ENCODE results near the gene CD151. TPM values are rescaled to one million over a fixed set of nuclear protein-coding genes. Genes with fewer than 3 reads are reported as not detected.

The CD151 gene
- total RNA-seq, 2 experiments from 2014 or later: 45.9 to 46.5 TPM

DNA sequence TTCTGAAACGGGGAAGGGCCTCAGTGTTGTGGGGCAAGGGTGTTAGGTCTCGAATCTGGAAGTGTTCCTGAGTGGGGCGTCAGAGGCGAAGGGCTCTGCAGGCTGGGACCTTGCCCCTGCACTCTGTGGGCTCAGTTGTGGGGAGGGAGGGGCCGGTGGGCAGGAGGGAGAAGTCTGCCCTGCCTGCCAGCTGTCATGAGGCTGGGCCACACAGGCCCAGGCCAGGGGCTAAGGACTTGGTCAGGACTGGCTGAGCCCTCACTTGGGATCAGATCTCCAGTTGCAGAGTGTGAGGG lies 4.9 kb upstream of the CD151 start, which contains the start of gene CRACR2B:
TSS of gene CRACR2B (plus strand) at position 23 of the 296 bp plus-strand sequence. CDS start 689 bp downstream, outside the sequence.
- H3K9me3 Mint-ChIP-seq: no peaks in the 10 kb centered on the region
- ChIA-PET POLR2A (interaction anchor here (9.3 to 21.1 kb wide), 2 partner anchors 12 to 13 kb away, joined by 81 to 273 read pairs; partner anchors contain the start of genes PNPLA2, POLR2L, RPLP2 and TSPAN4), CTCF (interaction anchor here (1.2 to 1.3 kb wide), 2 partner anchors 15 to 16 kb away, joined by 3 to 4 read pairs; partner anchors contain the start of genes POLR2L and TSPAN4)
- ATAC-seq (no peak), DNase-seq (peak; percentile 21)
- no peak within 1 kb of the TSS for H3K27ac Mint-ChIP-seq
- intact Hi-C loops (cut with micrococcal nuclease): no loop called here
- H3K4me1 Mint-ChIP-seq (ENCODE audit: low read depth): peaks cover 33% of the 10 kb centered on the region
- peaks cover 13% of the 10 kb centered on the region for H3K36me3 Mint-ChIP-seq (ENCODE audit: low read depth)
- H3K4me3 Mint-ChIP-seq: peak within 1 kb of the TSS; percentile 65
- peaks cover 39% of the 10 kb centered on the region for H3K27me3 Mint-ChIP-seq
- TF ChIP-seq, protein P1, sequence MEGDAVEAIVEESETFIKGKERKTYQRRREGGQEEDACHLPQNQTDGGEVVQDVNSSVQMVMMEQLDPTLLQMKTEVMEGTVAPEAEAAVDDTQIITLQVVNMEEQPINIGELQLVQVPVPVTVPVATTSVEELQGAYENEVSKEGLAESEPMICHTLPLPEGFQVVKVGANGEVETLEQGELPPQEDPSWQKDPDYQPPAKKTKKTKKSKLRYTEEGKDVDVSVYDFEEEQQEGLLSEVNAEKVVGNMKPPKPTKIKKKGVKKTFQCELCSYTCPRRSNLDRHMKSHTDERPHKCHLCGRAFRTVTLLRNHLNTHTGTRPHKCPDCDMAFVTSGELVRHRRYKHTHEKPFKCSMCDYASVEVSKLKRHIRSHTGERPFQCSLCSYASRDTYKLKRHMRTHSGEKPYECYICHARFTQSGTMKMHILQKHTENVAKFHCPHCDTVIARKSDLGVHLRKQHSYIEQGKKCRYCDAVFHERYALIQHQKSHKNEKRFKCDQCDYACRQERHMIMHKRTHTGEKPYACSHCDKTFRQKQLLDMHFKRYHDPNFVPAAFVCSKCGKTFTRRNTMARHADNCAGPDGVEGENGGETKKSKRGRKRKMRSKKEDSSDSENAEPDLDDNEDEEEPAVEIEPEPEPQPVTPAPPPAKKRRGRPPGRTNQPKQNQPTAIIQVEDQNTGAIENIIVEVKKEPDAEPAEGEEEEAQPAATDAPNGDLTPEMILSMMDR (IDR thresholded peaks at IDR 0.05): no peak

DNA sequence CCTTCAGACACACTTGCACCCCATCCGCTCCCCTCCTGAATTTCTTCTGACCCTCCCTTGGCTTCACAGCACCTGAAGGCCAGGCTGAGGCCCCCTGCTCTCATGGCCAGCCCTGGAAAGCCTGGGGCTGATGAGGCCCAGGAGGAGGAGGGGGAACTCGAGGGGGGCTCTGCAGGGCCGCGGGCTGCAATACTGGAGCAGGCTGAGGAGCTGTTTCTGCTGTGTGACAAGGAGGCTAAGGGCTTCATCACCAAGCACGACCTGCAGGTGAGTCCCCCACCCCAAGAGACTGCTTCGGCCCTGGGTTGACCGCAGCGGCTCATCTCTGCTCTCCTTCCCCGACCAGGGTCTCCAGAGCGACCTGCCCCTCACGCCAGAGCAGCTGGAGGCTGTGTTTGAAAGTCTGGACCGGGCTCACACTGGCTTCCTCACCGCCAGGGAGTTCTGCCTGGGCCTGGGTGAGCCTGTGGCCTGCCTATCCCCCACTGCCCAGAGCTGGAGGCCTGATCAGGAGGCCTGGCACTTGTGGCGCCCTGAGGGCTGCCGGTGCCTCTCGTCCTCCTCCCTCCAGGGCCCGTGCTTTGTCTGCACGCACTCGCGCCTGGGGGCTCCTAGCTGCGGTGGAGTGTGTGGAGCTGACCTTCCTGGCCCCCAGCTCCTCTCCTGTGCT lies 4.1 kb upstream of the CD151 start:
- Mint-ChIP-seq H3K4me3 (no peak overlapping the region), H3K36me3 (ENCODE audit: low read depth) (peaks cover 11% of the 10 kb centered on the region), H3K27ac (no peak overlapping the region), H3K4me1 (ENCODE audit: low read depth) (peaks cover 34% of the 10 kb centered on the region), H3K9me3 (no peaks in the 10 kb centered on the region), H3K27me3 (peaks cover 39% of the 10 kb centered on the region)
- ATAC-seq (no peak), DNase-seq (no peak)
- ChIA-PET POLR2A (interaction anchor here (9.3 to 21.1 kb wide), 2 partner anchors 13 kb away, joined by 81 to 273 read pairs; partner anchors contain the start of genes PNPLA2, POLR2L, RPLP2 and TSPAN4), CTCF (interaction anchor here (0.9 to 1.3 kb wide), 2 partner anchors 10 to 14 kb away, joined by 3 read pairs; partner anchors contain the start of genes PNPLA2, POLR2L and TSPAN4)
- intact Hi-C loops (cut with micrococcal nuclease): no loop called here
- TF ChIP-seq, protein P1 (IDR thresholded peaks at IDR 0.05): no peak

DNA sequence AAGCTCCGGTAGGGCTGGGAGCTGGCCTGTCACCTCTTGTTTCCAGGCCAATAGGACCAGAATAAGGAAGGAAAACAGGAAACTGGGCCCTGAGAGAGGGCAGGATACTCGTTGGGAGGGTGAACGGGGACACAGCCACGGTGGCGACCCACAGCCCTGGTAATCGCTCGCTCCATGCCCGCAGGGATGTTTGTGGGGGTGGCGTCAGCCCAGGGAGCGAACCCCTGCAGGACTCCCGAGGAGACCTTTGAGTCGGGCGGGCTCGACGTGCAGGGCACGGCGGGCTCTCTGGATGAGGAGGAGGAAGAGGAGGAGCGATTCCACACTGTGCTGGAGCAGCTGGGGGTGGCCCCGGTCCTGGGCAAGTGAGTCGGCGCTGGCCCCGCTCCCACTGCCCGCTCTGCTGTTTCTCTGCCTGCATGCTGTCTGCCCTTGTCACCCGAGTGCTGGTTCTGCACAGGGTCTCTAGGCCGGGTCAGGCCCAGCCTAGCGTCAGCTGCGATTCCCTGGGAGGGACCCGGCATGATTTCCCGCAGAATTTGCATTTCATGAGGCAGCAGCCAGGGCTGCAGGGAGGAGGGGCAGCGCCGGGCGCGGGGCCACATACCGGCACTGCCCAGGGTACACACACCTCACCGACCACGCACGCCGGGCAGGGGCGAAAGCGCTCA lies 3.4 kb upstream of the CD151 start:
- H3K9me3 Mint-ChIP-seq: no peaks in the 10 kb centered on the region
- H3K27ac Mint-ChIP-seq: no peak overlapping the region
- H3K27me3 Mint-ChIP-seq: peaks cover 41% of the 10 kb centered on the region
- DNase-seq (no peak), ATAC-seq (no peak)
- ChIA-PET POLR2A (interaction anchor here (1.2 to 21.1 kb wide), 3 partner anchors 12 to 96 kb away, joined by 3 to 273 read pairs (median 81); partner anchors contain the start of genes AP2A2, PNPLA2, POLR2L and RPLP2), CTCF (interaction anchor here (0.9 kb wide), 1 partner anchor 10 kb away, joined by 3 read pairs; the partner anchor contains the start of gene PNPLA2)
- TF ChIP-seq, protein P1 (IDR thresholded peaks at IDR 0.05): no peak
- peaks cover 39% of the 10 kb centered on the region for H3K4me1 Mint-ChIP-seq (ENCODE audit: low read depth)
- intact Hi-C loops (cut with micrococcal nuclease): no loop called here
- H3K36me3 Mint-ChIP-seq (ENCODE audit: low read depth): peaks cover 10% of the 10 kb centered on the region
- H3K4me3 Mint-ChIP-seq: peak overlapping the region; percentile 24

DNA sequence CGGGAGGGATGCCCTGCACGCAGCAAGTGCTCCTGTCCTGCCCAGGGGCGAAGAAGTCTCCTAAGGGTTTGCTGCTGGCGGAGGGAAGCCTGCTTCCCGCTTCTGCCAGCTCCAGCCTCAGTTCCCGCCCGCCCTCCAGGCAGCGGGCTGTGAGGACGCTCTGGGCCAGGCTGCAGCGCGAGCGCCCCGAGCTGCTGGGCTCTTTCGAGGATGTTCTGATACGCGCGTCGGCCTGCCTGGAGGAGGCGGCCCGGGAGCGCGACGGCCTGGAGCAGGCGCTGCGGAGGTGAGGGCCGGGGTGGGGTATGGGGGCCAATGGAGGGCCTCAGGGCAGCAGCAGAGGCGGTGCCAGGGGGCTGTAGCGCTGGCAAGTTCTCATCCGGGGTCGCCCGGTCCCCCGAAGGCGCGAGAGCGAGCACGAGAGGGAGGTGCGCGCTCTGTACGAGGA lies 2.9 kb upstream of the CD151 start:
- H3K9me3 Mint-ChIP-seq: no peaks in the 10 kb centered on the region
- H3K36me3 Mint-ChIP-seq (ENCODE audit: low read depth): peaks cover 7% of the 10 kb centered on the region
- peaks cover 42% of the 10 kb centered on the region for H3K27me3 Mint-ChIP-seq
- TF ChIP-seq, protein P1 (IDR thresholded peaks at IDR 0.05): no peak
- CTCF ChIA-PET: interaction anchor here (1.4 kb wide), 1 partner anchor 13 kb away, joined by 5 read pairs; no protein-coding TSS in a partner anchor
- H3K4me3 Mint-ChIP-seq: peak overlapping the region; percentile 24
- intact Hi-C loops (cut with micrococcal nuclease): no loop called here
- H3K4me1 Mint-ChIP-seq (ENCODE audit: low read depth): peaks cover 43% of the 10 kb centered on the region
- ATAC-seq (peak; percentile 2), DNase-seq (no peak)
- POLR2A ChIA-PET: interaction anchor here (1.2 to 21.1 kb wide), 3 partner anchors 11 to 96 kb away, joined by 3 to 273 read pairs (median 81); partner anchors contain the start of genes AP2A2, PNPLA2, POLR2L and RPLP2
- H3K27ac Mint-ChIP-seq: no peak overlapping the region
